ENCODE data around the gene PTPRJ.

DNA sequence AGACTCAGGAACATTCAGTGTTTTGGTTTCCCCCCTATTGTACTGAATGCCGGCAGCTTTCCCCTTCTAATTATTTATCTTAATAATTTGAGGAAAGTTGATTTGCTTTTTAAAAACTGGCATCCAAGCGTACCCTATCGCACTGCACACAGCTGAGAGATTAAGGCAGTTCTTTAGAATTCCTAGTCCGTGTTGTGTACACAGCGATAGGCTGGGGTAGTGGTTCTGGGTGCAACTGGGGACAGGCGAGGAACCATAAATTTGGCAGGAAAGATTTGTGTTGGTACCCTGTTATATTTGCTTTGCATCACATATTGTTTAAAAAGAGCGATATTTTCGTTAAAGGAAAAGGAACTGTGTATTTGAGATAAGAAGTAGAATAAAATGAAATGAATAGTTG, 39.2 kb downstream of the PTPRJ start:
- TF ChIP-seq, protein P1, sequence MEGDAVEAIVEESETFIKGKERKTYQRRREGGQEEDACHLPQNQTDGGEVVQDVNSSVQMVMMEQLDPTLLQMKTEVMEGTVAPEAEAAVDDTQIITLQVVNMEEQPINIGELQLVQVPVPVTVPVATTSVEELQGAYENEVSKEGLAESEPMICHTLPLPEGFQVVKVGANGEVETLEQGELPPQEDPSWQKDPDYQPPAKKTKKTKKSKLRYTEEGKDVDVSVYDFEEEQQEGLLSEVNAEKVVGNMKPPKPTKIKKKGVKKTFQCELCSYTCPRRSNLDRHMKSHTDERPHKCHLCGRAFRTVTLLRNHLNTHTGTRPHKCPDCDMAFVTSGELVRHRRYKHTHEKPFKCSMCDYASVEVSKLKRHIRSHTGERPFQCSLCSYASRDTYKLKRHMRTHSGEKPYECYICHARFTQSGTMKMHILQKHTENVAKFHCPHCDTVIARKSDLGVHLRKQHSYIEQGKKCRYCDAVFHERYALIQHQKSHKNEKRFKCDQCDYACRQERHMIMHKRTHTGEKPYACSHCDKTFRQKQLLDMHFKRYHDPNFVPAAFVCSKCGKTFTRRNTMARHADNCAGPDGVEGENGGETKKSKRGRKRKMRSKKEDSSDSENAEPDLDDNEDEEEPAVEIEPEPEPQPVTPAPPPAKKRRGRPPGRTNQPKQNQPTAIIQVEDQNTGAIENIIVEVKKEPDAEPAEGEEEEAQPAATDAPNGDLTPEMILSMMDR (IDR thresholded peaks at IDR 0.05) = no peak
- no peak for TF ChIP-seq EZH2 (IDR thresholded peaks at IDR 0.05; ENCODE audit: borderline replicate concordance, insufficient read depth, low read depth, low read length, poor library complexity, severe bottlenecking)
